HG03442 (cell line): Measurements from ENCODE around the gene DDX42.
"Not testable (repeated sequence)": the region's sequence is repeated elsewhere in the genome, so short reads cannot be mapped to it uniquely, and the experiment has no call there.

Experiments
- ATAC-seq: cut with Tn5 transposase; IDR thresholded peaks from one replicate; pipeline ENCODE4 v1.9.1; 2021; ENCODE audit warnings: mild to moderate bottlenecking, moderate library complexity; ENCODE audit not compliant: unreplicated experiment

DDX42 gene

GRCh38 chr17:63838631-63839171 is 64.7 kb downstream of the DDX42 start:
- no peak for ATAC-seq

GRCh38 chr17:63840591-63841349 is 66.8 kb downstream of the DDX42 start:
- no peak for ATAC-seq

- ATAC-seq = no peak
These were observed 67.6 kb downstream of the DDX42 start for GRCh38 chr17:63841350-63842172.

DNA sequence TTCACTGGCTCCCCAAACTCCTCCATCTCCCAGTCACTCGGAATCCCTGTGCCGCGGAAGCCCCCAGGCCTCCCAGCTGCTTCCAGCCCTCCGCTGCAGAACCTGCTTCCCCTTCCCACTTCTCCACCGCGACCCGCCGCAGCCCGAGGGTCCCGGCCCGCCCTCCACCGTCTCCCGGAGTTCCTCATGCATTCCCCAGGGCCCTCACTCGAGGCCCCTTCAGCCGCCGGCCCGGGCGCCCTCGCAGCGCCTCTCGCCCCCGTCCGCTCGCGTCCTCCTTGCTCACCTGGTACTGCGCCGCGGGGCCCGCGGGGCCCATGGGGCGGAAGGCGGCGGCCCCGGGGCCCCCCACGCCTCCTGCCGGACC is 68.2 kb downstream of the DDX42 start:
- ATAC-seq = peak; percentile 19

- peak; percentile 71 for ATAC-seq
These were observed 68.8 kb downstream of the DDX42 start, which contains the start of gene SMARCD2 for GRCh38 chr17:63842540-63843386. SMARCD2 (minus strand) TSS chr17:63842685; CDS start chr17:63842674, 11 bp downstream.

GRCh38 chr17:63843387-63843888 is 69.5 kb downstream of the DDX42 start:
- not testable (repeated sequence) for ATAC-seq

DNA sequence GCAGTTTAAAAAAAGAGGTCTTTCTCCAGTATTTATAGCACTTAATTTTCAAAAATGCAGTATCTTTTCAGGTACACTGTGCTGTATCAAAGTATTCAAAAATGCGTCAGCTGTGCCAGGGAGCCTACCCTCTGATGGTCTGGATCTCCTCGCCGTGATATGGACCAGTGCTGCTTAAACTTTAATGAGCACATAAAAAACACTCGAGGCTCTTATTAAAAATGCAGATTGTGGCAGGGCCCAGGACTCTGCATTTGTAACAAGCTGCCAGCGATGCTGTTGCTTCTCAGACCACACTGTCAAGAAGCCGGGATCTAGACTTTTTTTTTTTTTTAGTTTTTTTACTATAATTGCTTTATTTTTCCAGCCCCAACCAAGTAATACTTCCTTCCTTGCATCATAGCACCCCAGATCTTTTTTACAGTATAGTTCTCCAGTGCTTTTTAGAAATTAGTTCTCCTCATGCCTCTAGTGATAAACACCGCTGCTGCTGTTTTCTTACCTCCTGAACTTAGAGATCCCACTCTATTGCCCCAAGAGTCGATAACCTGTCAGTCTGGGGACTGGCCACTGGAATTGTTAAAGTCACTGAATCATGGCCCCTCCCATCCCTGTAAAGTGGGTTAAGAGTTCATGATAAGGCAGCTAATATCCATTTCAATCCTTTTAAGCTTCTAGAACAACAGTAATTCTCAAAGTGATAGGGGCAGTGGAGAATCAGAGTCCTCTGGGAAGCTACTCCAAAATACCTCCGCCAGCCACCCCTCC is 70.1 kb downstream of the DDX42 start:
- no peak for ATAC-seq

DNA sequence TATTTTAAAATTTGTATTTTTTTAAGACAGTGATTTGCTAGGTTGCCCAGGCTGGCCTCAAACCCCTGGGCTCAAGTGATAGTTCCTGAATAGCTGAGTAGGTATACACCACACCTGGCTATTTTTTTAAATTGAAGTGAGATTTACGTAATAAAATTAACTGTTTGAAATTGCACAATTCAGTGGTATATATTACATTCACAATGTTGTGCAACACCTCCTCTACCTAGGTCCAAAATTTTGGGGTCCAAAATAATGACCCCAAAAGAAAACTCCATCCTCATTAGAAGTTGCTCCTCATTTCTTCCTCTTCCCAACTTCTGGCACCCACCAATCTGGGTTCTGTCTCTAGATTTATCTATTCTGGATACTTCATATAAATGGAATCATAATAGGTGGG is 71.5 kb downstream of the DDX42 start:
- ATAC-seq = no peak

DNA sequence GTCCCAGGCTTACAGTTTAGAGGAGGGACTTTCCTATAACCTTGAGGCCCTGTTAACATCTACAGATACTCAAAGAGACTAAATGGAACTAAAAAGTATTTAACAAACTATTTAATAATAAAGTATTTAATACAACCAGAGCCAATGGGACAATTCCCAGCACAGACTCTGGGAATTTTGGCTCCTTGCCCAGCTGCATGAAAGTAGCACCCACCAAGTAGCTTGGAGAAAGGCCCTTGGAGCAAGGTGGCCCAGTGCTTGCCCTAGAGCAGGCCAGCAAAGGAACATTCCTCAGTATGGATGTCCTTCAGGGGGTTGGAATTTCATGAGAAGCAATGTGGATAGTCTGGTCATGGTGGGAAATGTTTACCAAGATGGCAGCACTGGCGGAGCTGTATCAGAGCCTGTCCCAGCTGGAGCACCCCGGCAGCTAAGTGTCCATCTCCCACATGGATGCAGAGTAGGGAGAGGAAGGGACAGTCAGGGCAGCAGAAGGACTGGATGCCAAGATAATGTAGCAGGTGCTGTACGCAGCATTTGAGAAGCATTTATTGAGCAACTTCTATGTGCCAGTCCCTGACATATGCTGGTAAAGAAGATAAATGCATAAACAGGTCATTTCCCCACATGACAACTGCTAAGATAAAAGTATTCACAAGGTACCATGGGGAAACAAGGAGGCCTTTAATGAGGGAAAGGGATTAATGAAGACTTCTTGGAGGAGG is 73.7 kb downstream of the DDX42 start:
- ATAC-seq = no peak

GRCh38 chr17:63848834-63849689 is 75.1 kb downstream of the DDX42 start:
- ATAC-seq = peak; percentile 85

GRCh38 chr17:63850401-63850800 is 76.4 kb downstream of the DDX42 start:
- no peak for ATAC-seq

- no peak for ATAC-seq
These were observed 79.3 kb downstream of the DDX42 start for GRCh38 chr17:63853260-63853659.

DNA sequence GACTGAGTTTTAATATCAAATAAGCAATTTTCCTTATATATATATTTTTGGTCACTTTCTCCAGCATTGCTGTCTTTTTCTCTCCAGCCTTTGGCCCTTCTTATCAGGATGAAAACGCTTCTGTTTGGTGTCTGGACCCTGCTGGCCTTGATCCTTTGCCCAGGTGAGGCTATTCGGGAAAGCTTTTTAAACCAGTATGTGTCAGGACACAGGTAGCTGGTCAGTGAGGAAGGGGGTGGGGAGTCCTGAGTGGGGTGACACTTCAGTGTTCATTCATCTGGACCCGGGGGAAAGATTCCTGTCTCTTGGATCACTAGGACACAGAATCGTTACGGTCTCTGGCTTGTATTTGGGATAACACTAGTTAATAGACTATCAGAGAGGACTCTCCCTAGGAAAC is 80.7 kb downstream of the DDX42 start:
- no peak for ATAC-seq

- no peak for ATAC-seq
These were observed 81.2 kb downstream of the DDX42 start for GRCh38 chr17:63855185-63855584.

GRCh38 chr17:63856425-63856824 is 82.5 kb downstream of the DDX42 start:
- not testable (repeated sequence) for ATAC-seq

- no peak for ATAC-seq
These were observed 85.3 kb downstream of the DDX42 start for GRCh38 chr17:63859257-63859656.

DNA sequence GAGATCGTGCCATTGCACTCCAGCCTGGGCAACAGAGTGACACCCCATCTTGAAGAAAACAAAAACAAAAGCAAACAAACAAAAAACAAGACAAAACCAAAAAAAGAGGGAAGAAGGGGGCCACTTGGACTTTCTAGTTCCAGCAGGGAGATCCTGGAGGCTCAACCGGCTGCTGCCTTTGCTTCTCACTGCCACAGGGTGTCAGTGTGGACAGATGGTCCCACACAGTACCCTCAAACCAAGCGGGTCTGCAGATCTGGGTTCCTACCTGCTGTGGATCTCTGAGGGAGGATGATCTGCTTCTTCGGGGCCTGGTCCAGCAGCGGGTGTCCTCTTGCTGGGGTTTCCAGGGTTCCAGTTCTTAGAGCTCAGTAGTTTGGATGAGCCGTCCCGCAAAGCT is 92.7 kb downstream of the DDX42 start:
- ATAC-seq = not testable (repeated sequence)
